AG10803 (cell line): ENCODE results near the gene CNTN4.

ENCODE experiments used
- DNase-seq: peaks from one replicate; pipeline ENCODE4 v3.0.0; 2010; ENCODE audit warnings: low read depth
- H3K4me3 ChIP-seq: 2 replicates; pipeline ENCODE4 v1.5.1; 2011; ENCODE audit warnings: mild to moderate bottlenecking, low read length, control low read depth
- CTCF ChIP-seq: conservative IDR thresholded peaks from 2 replicates; pipeline ENCODE4 v1.5.1; 2011; ENCODE audit warnings: mild to moderate bottlenecking, low read length, control low read depth, inconsistent platforms

CNTN4 gene

GRCh38 chr3:2680236-2680635 lies 581.6 kb downstream of the CNTN4 start:
- DNase-seq, result no peak
- TF ChIP-seq CTCF, result no peak
- no peak overlapping the region for H3K4me3 ChIP-seq

GRCh38 chr3:2684046-2684445 lies 585.4 kb downstream of the CNTN4 start:
- DNase-seq, result no peak
- no peak overlapping the region for H3K4me3 ChIP-seq
- TF ChIP-seq CTCF, result no peak

- DNase-seq, result no peak
- TF ChIP-seq CTCF, result no peak
- H3K4me3 ChIP-seq, result no peak overlapping the region
Observed at GRCh38 chr3:2686816-2687502, 588.3 kb downstream of the CNTN4 start.

- DNase-seq, result no peak
- no peak for TF ChIP-seq CTCF
- H3K4me3 ChIP-seq, result no peak overlapping the region
Observed at GRCh38 chr3:2697589-2697988, 598.9 kb downstream of the CNTN4 start.

GRCh38 chr3:2701471-2701870 lies 602.8 kb downstream of the CNTN4 start:
- no peak for TF ChIP-seq CTCF
- DNase-seq, result no peak
- no peak overlapping the region for H3K4me3 ChIP-seq

GRCh38 chr3:2706144-2706835 lies 607.6 kb downstream of the CNTN4 start:
- DNase-seq, result no peak
- no peak overlapping the region for H3K4me3 ChIP-seq
- TF ChIP-seq CTCF, result no peak

- no peak for DNase-seq
- TF ChIP-seq CTCF, result no peak
Observed at GRCh38 chr3:2706836-2707210, 608.2 kb downstream of the CNTN4 start.

More at GRCh38 chr3:2706836-2707210, 608.2 kb downstream of the CNTN4 start:
- H3K4me3 ChIP-seq, result no peak overlapping the region
